ENCODE results near the gene CERK. TPM values are rescaled to one million over a fixed set of nuclear protein-coding genes. Genes with fewer than 3 reads are reported as not detected.

CERK gene
- total and polyA plus RNA-seq, 4 experiments from 2014 or later, result 91.2 to 164 (median 136) TPM

- Mint-ChIP-seq H3K4me3 (peak overlapping the region; percentile 98 to 100 (median 99)), H3K27me3 (no peaks in the 10 kb centered on the region), H3K9me3 (peaks cover 0 to under 1% (median 0%) of the 10 kb centered on the region in 8 donors), H3K27ac (peak overlapping the region; percentile 99 to 100 (median 100)), H3K36me3 (peaks cover under 1 to 21% of the 10 kb centered on the region in 2 donors), H3K4me1 (peaks cover 30 to 76% (median 46%) of the 10 kb centered on the region in 4 donors)
- POLR2A ChIA-PET (ENCODE audit: partially characterized antibody), result interaction anchor here (0.6 to 7.5 kb wide), 23 partner anchors 8 to 198 kb away, joined by 3 to 100 read pairs (median 6); partner anchors contain the start of gene CERK
- Histone ChIP-seq H3K27me3 (ENCODE audit: insufficient read depth, low read length) (no peaks in the 10 kb centered on the region), H3K9me3 (ENCODE audit: control insufficient read depth in 1 of 2, low read length in 2 of 2) (no peaks in the 10 kb centered on the region), H3K36me3 (ENCODE audit: insufficient read depth, low read length) (no peaks in the 10 kb centered on the region), H3K4me3 (ENCODE audit: low read length in 2 of 2) (peak overlapping the region; percentile 94 to 96), H3K4me1 (ENCODE audit: insufficient read depth, low read length) (peaks cover 46% of the 10 kb centered on the region), H3K27ac (ENCODE audit: low read depth, low read length) (peak overlapping the region; percentile 99)
- intact Hi-C loops (cut with micrococcal nuclease), result loop anchor here (1.0 kb wide), 3 partner anchors 23 to 725 kb away; partner anchors contain the start of gene CERK
- CTCF ChIA-PET (ENCODE audit: partially characterized antibody), result interaction anchor here (1.0 to 10.0 kb wide), 8 partner anchors 12 to 41 kb away, joined by 3 to 233 read pairs (median 34); no protein-coding TSS in a partner anchor
- no peak for DNase-seq
Observed at GRCh38 chr22:46761539-46762237, 23.6 kb upstream of the CERK start.

GRCh38 chr22:46761017-46761416 lies 23.0 kb upstream of the CERK start:
- no peak for DNase-seq
- Mint-ChIP-seq H3K4me3 (peak overlapping the region; percentile 51 to 99 (median 85)), H3K36me3 (peaks cover 0 to 20% of the 10 kb centered on the region in 2 donors), H3K27me3 (no peaks in the 10 kb centered on the region), H3K4me1 (peaks cover 33 to 75% (median 49%) of the 10 kb centered on the region in 4 donors), H3K9me3 (peaks cover 0 to 6% (median 2%) of the 10 kb centered on the region in 8 donors), H3K27ac (peak overlapping the region; percentile 88 to 100 (median 94))
- H3K27me3 ChIP-seq (ENCODE audit: insufficient read depth, low read length), result no peaks in the 10 kb centered on the region
- H3K4me1 ChIP-seq (ENCODE audit: insufficient read depth, low read length), result peaks cover 45% of the 10 kb centered on the region
- no peak overlapping the region for H3K4me3 ChIP-seq (ENCODE audit: low read length in 2 of 2)
- CTCF ChIA-PET (ENCODE audit: partially characterized antibody), result interaction anchor here (2.5 to 10.0 kb wide), 6 partner anchors 11 to 41 kb away, joined by 5 to 233 read pairs (median 58); no protein-coding TSS in a partner anchor
- no peaks in the 10 kb centered on the region for H3K36me3 ChIP-seq (ENCODE audit: insufficient read depth, low read length)
- H3K27ac ChIP-seq (ENCODE audit: low read depth, low read length), result peak overlapping the region; percentile 13
- POLR2A ChIA-PET (ENCODE audit: partially characterized antibody), result interaction anchor here (1.2 to 7.5 kb wide), 5 partner anchors 11 to 31 kb away, joined by 3 to 100 read pairs (median 51); no protein-coding TSS in a partner anchor
- no peaks in the 10 kb centered on the region for H3K9me3 ChIP-seq (ENCODE audit: control insufficient read depth in 1 of 2, low read length in 2 of 2)
- intact Hi-C loops (cut with micrococcal nuclease), result no loop called here

GRCh38 chr22:46758867-46759290 lies 20.8 kb upstream of the CERK start:
- Histone ChIP-seq H3K9me3 (ENCODE audit: control insufficient read depth in 1 of 2, low read length in 2 of 2) (no peaks in the 10 kb centered on the region), H3K27me3 (ENCODE audit: insufficient read depth, low read length) (no peaks in the 10 kb centered on the region), H3K4me3 (ENCODE audit: low read length in 2 of 2) (no peak overlapping the region), H3K36me3 (ENCODE audit: insufficient read depth, low read length) (no peaks in the 10 kb centered on the region), H3K27ac (ENCODE audit: low read depth, low read length) (no peak overlapping the region), H3K4me1 (ENCODE audit: insufficient read depth, low read length) (peaks cover 36% of the 10 kb centered on the region)
- H3K4me1 Mint-ChIP-seq, result peaks cover 24 to 62% (median 40%) of the 10 kb centered on the region in 4 donors
- ChIA-PET POLR2A (ENCODE audit: partially characterized antibody) (interaction anchor here (1.0 to 7.5 kb wide), 8 partner anchors 9 to 44 kb away, joined by 3 to 100 read pairs (median 8); partner anchors contain the start of gene CERK), CTCF (ENCODE audit: partially characterized antibody) (interaction anchor here (0.7 to 10.0 kb wide), 17 partner anchors 8 to 723 kb away, joined by 3 to 233 read pairs (median 6); no protein-coding TSS in a partner anchor)
- peaks cover 0 to 17% of the 10 kb centered on the region in 2 donors for H3K36me3 Mint-ChIP-seq
- H3K27ac Mint-ChIP-seq, result peak overlapping the region; percentile 55 to 88 (median 70)
- H3K27me3 Mint-ChIP-seq, result no peaks in the 10 kb centered on the region
- intact Hi-C loops (cut with micrococcal nuclease), result loop anchor here (1.0 kb wide), 1 partner anchor 44 kb away; no protein-coding TSS in a partner anchor
- H3K9me3 Mint-ChIP-seq, result peaks cover 0 to 6% (median 2%) of the 10 kb centered on the region in 8 donors
- H3K4me3 Mint-ChIP-seq, result peak overlapping the region in 1 of 8 donors; percentile 39
- peak in 4 of 5 donors; percentile 31 to 55 (median 53) for DNase-seq

DNA sequence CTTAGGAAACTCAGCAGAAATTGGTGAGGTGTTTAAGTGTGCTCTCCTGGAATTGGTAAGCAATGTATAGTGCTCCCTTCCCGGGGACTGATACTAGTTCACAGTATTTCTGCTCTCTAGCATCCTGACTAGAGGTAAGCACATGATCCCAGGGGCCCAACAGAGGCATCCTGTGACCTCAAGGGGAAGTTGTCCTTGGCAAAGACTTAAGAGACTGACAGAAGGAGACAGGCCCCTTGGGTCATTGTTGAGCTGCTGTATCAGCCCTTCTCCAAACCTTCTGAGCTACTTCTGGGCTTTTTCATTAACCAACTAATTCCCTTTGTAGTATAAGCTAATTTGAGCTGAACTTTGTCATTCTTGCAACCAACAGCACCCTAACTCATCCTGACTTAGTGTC lies 20.1 kb upstream of the CERK start:
- no peak overlapping the region for H3K27ac Mint-ChIP-seq
- no peak overlapping the region for H3K27ac ChIP-seq (ENCODE audit: low read depth, low read length)
- POLR2A ChIA-PET (ENCODE audit: partially characterized antibody), result interaction anchor here (1.0 to 7.5 kb wide), 9 partner anchors 8 to 45 kb away, joined by 3 to 100 read pairs (median 8); partner anchors contain the start of gene CERK
- peaks cover 0 to 16% of the 10 kb centered on the region in 2 donors for H3K36me3 Mint-ChIP-seq
- H3K4me1 ChIP-seq (ENCODE audit: insufficient read depth, low read length), result peaks cover 29% of the 10 kb centered on the region
- H3K9me3 ChIP-seq (ENCODE audit: control insufficient read depth in 1 of 2, low read length in 2 of 2), result no peaks in the 10 kb centered on the region
- CTCF ChIA-PET (ENCODE audit: partially characterized antibody), result interaction anchor here (0.7 to 10.0 kb wide), 15 partner anchors 8 to 722 kb away, joined by 3 to 233 read pairs (median 6); no protein-coding TSS in a partner anchor
- no peaks in the 10 kb centered on the region for H3K27me3 Mint-ChIP-seq
- no peak overlapping the region for H3K4me3 ChIP-seq (ENCODE audit: low read length in 2 of 2)
- no peak for DNase-seq
- H3K4me3 Mint-ChIP-seq, result no peak overlapping the region
- peaks cover 0 to 6% (median 2%) of the 10 kb centered on the region in 8 donors for H3K9me3 Mint-ChIP-seq
- no peaks in the 10 kb centered on the region for H3K36me3 ChIP-seq (ENCODE audit: insufficient read depth, low read length)
- H3K27me3 ChIP-seq (ENCODE audit: insufficient read depth, low read length), result no peaks in the 10 kb centered on the region
- H3K4me1 Mint-ChIP-seq, result peaks cover 20 to 54% (median 34%) of the 10 kb centered on the region in 4 donors
- intact Hi-C loops (cut with micrococcal nuclease), result no loop called here

- Histone ChIP-seq H3K4me1 (ENCODE audit: insufficient read depth, low read length) (peaks cover 26% of the 10 kb centered on the region), H3K36me3 (ENCODE audit: insufficient read depth, low read length) (no peaks in the 10 kb centered on the region), H3K4me3 (ENCODE audit: low read length in 2 of 2) (no peak overlapping the region), H3K27me3 (ENCODE audit: insufficient read depth, low read length) (no peaks in the 10 kb centered on the region), H3K9me3 (ENCODE audit: control insufficient read depth in 1 of 2, low read length in 2 of 2) (no peaks in the 10 kb centered on the region), H3K27ac (ENCODE audit: low read depth, low read length) (no peak overlapping the region)
- H3K27ac Mint-ChIP-seq, result no peak overlapping the region
- CTCF ChIA-PET (ENCODE audit: partially characterized antibody), result interaction anchor here (1.2 to 10.0 kb wide), 7 partner anchors 16 to 356 kb away, joined by 3 to 233 read pairs (median 19); no protein-coding TSS in a partner anchor
- H3K27me3 Mint-ChIP-seq, result no peaks in the 10 kb centered on the region
- intact Hi-C loops (cut with micrococcal nuclease), result no loop called here
- no peak for DNase-seq
- H3K9me3 Mint-ChIP-seq, result peaks cover 0 to 6% (median 2%) of the 10 kb centered on the region in 8 donors
- peaks cover 15 to 44% (median 26%) of the 10 kb centered on the region in 4 donors for H3K4me1 Mint-ChIP-seq
- H3K36me3 Mint-ChIP-seq, result peaks cover 0 to 7% of the 10 kb centered on the region in 2 donors
- POLR2A ChIA-PET (ENCODE audit: partially characterized antibody), result interaction anchor here (0.7 to 4.6 kb wide), 3 partner anchors 8 to 34 kb away, joined by 3 to 30 read pairs (median 5); partner anchors contain the start of gene CERK
- no peak overlapping the region for H3K4me3 Mint-ChIP-seq
Observed at GRCh38 chr22:46757104-46757503, 19.1 kb upstream of the CERK start.

- Mint-ChIP-seq H3K27ac (peak overlapping the region in 2 of 7 donors; percentile 2 to 75), H3K27me3 (no peaks in the 10 kb centered on the region), H3K4me3 (no peak overlapping the region), H3K36me3 (peaks cover 0 to 4% of the 10 kb centered on the region in 2 donors), H3K9me3 (peaks cover 0 to 6% (median 2%) of the 10 kb centered on the region in 8 donors), H3K4me1 (peaks cover 10 to 34% (median 18%) of the 10 kb centered on the region in 4 donors)
- Histone ChIP-seq H3K4me3 (ENCODE audit: low read length in 2 of 2) (no peak overlapping the region), H3K9me3 (ENCODE audit: control insufficient read depth in 1 of 2, low read length in 2 of 2) (no peaks in the 10 kb centered on the region), H3K27ac (ENCODE audit: low read depth, low read length) (no peak overlapping the region), H3K4me1 (ENCODE audit: insufficient read depth, low read length) (peaks cover 16% of the 10 kb centered on the region), H3K36me3 (ENCODE audit: insufficient read depth, low read length) (no peaks in the 10 kb centered on the region), H3K27me3 (ENCODE audit: insufficient read depth, low read length) (no peaks in the 10 kb centered on the region)
- no peak for DNase-seq
- intact Hi-C loops (cut with micrococcal nuclease), result no loop called here
- POLR2A ChIA-PET (ENCODE audit: partially characterized antibody), result interaction anchor here (1.3 to 4.6 kb wide), 2 partner anchors 7 to 17 kb away, joined by 3 to 30 read pairs; partner anchors contain the start of gene CERK
- CTCF ChIA-PET (ENCODE audit: partially characterized antibody), result interaction anchor here (1.2 to 10.0 kb wide), 5 partner anchors 15 to 357 kb away, joined by 3 to 233 read pairs (median 56); no protein-coding TSS in a partner anchor
Observed at GRCh38 chr22:46756097-46756496, 18.0 kb upstream of the CERK start.

Data from CD4-positive, alpha-beta memory T cell (primary cell).